ENCODE results near the gene FAM9C.

DNA sequence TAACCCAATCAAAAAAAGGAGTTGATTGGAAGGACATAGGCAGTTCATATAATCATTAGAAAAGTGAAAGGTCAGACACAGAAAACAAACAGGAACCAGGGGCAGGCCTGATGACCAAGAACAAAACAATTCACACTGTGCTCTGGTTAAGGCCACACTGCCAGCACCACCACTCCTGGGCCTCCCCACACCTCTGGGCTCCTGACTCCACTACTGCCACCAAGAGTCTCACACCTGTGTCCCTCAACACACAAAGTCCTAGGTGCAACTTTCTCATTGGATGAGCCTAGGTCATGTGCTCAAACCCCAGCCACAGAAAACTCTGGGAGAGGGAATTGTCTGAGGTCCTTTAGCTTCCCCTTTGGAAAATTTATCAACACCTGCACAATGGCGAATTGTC, 11.1 kb upstream of the FAM9C start:
- TF ChIP-seq, protein P1, sequence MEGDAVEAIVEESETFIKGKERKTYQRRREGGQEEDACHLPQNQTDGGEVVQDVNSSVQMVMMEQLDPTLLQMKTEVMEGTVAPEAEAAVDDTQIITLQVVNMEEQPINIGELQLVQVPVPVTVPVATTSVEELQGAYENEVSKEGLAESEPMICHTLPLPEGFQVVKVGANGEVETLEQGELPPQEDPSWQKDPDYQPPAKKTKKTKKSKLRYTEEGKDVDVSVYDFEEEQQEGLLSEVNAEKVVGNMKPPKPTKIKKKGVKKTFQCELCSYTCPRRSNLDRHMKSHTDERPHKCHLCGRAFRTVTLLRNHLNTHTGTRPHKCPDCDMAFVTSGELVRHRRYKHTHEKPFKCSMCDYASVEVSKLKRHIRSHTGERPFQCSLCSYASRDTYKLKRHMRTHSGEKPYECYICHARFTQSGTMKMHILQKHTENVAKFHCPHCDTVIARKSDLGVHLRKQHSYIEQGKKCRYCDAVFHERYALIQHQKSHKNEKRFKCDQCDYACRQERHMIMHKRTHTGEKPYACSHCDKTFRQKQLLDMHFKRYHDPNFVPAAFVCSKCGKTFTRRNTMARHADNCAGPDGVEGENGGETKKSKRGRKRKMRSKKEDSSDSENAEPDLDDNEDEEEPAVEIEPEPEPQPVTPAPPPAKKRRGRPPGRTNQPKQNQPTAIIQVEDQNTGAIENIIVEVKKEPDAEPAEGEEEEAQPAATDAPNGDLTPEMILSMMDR (conservative IDR thresholded peaks at IDR 0.05; ENCODE audit: low read depth, low read length), result no peak
- TF ChIP-seq CEBPB (IDR thresholded peaks at IDR 0.05; ENCODE audit: low read depth, low read length), result no peak
- TF ChIP-seq RFX5 (IDR thresholded peaks at IDR 0.05; ENCODE audit: low read depth, low read length), result no peak
- TF ChIP-seq POLR2A (IDR thresholded peaks at IDR 0.05; ENCODE audit: low read depth, low read length), result no peak
- no peak for TF ChIP-seq MXI1 (IDR thresholded peaks at IDR 0.05; ENCODE audit: borderline replicate concordance, low read depth, low read length)
- TF ChIP-seq SMC3 (IDR thresholded peaks at IDR 0.05; ENCODE audit: low read depth, low read length), result no peak
- no peak for TF ChIP-seq MAFK (IDR thresholded peaks at IDR 0.05; ENCODE audit: low read depth, low read length)
- TF ChIP-seq, protein P2, sequence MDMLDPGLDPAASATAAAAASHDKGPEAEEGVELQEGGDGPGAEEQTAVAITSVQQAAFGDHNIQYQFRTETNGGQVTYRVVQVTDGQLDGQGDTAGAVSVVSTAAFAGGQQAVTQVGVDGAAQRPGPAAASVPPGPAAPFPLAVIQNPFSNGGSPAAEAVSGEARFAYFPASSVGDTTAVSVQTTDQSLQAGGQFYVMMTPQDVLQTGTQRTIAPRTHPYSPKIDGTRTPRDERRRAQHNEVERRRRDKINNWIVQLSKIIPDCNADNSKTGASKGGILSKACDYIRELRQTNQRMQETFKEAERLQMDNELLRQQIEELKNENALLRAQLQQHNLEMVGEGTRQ (IDR thresholded peaks at IDR 0.05; ENCODE audit: low read depth, low read length), result no peak
- TF ChIP-seq BHLHE40 (IDR thresholded peaks at IDR 0.05; ENCODE audit: low read depth, low read length), result no peak
- no peak for TF ChIP-seq NFE2L2 (IDR thresholded peaks at IDR 0.05; ENCODE audit: low read depth, low read length)
- no peak for TF ChIP-seq RCOR1 (IDR thresholded peaks at IDR 0.05; ENCODE audit: insufficient replicate concordance, low read length)
- no peak for TF ChIP-seq RAD21 (IDR thresholded peaks at IDR 0.05; ENCODE audit: low read length)
- no peak for TF ChIP-seq FOS (IDR thresholded peaks at IDR 0.05; ENCODE audit: low read depth, low read length)
- TF ChIP-seq, protein P3, sequence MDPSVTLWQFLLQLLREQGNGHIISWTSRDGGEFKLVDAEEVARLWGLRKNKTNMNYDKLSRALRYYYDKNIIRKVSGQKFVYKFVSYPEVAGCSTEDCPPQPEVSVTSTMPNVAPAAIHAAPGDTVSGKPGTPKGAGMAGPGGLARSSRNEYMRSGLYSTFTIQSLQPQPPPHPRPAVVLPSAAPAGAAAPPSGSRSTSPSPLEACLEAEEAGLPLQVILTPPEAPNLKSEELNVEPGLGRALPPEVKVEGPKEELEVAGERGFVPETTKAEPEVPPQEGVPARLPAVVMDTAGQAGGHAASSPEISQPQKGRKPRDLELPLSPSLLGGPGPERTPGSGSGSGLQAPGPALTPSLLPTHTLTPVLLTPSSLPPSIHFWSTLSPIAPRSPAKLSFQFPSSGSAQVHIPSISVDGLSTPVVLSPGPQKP (IDR thresholded peaks at IDR 0.05; ENCODE audit: borderline replicate concordance, low read depth, low read length), result no peak
